PC-3 (cell line): ENCODE results near the gene AEBP2. TPM values are rescaled to one million over a fixed set of nuclear protein-coding genes. Genes with fewer than 3 reads are reported as not detected.
"Not testable (repeated sequence)": the region's sequence is repeated elsewhere in the genome, so short reads cannot be mapped to it uniquely, and the experiment has no call there.

Experiments
- ATAC-seq: fragments of 200-7000 bp; cut with Tn5 transposase; 2 replicates; pipeline ENCODE4 v1.9.1; 2020; ENCODE audit warnings: mild to moderate bottlenecking, moderate library complexity
- Bru-seq: library from RNA; stranded (reverse); fragments of 400-500 nt; gene quantifications from one replicate; lab custom pipeline; 2021; lab: Mats Ljungman, UMichigan
- BruChase-seq, 2 experiments: library from RNA; stranded (reverse); fragments of 400-500 nt; gene quantifications; one replicate each; lab custom pipeline; 2021; lab: Mats Ljungman, UMichigan
- BruUV-seq: library from RNA; stranded (reverse); fragments of 400-500 nt; replicated peaks from 2 replicates; lab custom pipeline; 2021; lab: Mats Ljungman, UMichigan
- CTCF ChIA-PET: fragments of 300-600 bp; sonication (Branson Sonifier 250); formaldehyde crosslinking; loops from one replicate; lab custom pipeline; 2022; ENCODE audit warnings: antibody characterized with exemption; lab: Charles Lee
- POLR2A ChIA-PET: fragments of 300-600 bp; sonication (Branson Sonifier 250); formaldehyde crosslinking; loops from one replicate; lab custom pipeline; 2022; ENCODE audit warnings: antibody characterized with exemption; ENCODE audit not compliant: unreplicated experiment; lab: Charles Lee
- DNase-seq: peaks from one replicate; pipeline ENCODE4 v3.0.0-alpha.2; 2015
- H2AFZ ChIP-seq: fragments of 300-600 bp; sonication (generic); 2 replicates; pipeline ENCODE4 v1.6.0; 2016; ENCODE audit warnings: antibody characterized with exemption, low read length
- H3F3A ChIP-seq: fragments of 300-600 bp; sonication (generic); one replicate; pipeline ENCODE4 v1.6.0; 2017; ENCODE audit warnings: antibody characterized with exemption, low read length, control low read depth, mild to moderate bottlenecking; ENCODE audit not compliant: unreplicated experiment
- H3K27ac ChIP-seq: fragments of 300-600 bp; sonication (generic); 2 replicates; pipeline ENCODE4 v1.5.1; 2016; ENCODE audit warnings: mild to moderate bottlenecking, low read length
- H3K27me3 ChIP-seq: fragments of 300-600 bp; sonication (generic); 2 replicates; pipeline ENCODE4 v1.6.1; 2016; ENCODE audit warnings: low read length, mixed read lengths
- H3K36me3 ChIP-seq: fragments of 300-600 bp; sonication (generic); 2 replicates; pipeline ENCODE4 v1.6.1; 2016; ENCODE audit warnings: low read depth, mixed run types, low read length, mixed read lengths
- H3K4me1 ChIP-seq: fragments of 300-600 bp; sonication (generic); 2 replicates; pipeline ENCODE4 v1.5.1; 2016; ENCODE audit warnings: low read length; ENCODE audit not compliant: insufficient read depth
- H3K4me2 ChIP-seq: fragments of 300-600 bp; sonication (generic); 2 replicates; pipeline ENCODE4 v1.6.0; 2016; ENCODE audit warnings: low read length
- H3K4me3 ChIP-seq: fragments of 300-600 bp; sonication (generic); 2 replicates; pipeline ENCODE4 v1.5.1; 2016; ENCODE audit warnings: mild to moderate bottlenecking, low read length, mixed read lengths
- H3K79me2 ChIP-seq: fragments of 300-600 bp; sonication (generic); 2 replicates; pipeline ENCODE4 v1.6.1; 2017; ENCODE audit warnings: low read length, mixed read lengths
- H3K9ac ChIP-seq: fragments of 300-600 bp; sonication (generic); 2 replicates; pipeline ENCODE4 v1.6.0; 2016; ENCODE audit warnings: mild to moderate bottlenecking, low read length
- H3K9me2 ChIP-seq: fragments of 300-600 bp; sonication (generic); replicated peaks from 2 replicates; pipeline ENCODE4 v1.6.1; 2016; ENCODE audit warnings: mixed run types, low read length, mixed read lengths
- H3K9me3 ChIP-seq: fragments of 300-600 bp; sonication (generic); 2 replicates; pipeline ENCODE4 v1.6.1; 2016; ENCODE audit warnings: low read length, mixed read lengths
- H4K20me1 ChIP-seq: fragments of 300-600 bp; sonication (generic); 2 replicates; pipeline ENCODE4 v1.6.1; 2016; ENCODE audit warnings: low read length, mixed read lengths
- EZH2 ChIP-seq: fragments of 300-600 bp; sonication (generic); IDR thresholded peaks from one replicate; pipeline ENCODE4 v1.6.1; 2017; ENCODE audit warnings: antibody characterized with exemption, mild to moderate bottlenecking, low read length; ENCODE audit not compliant: unreplicated experiment
- EZH2phosphoT487 ChIP-seq: fragments of 300-600 bp; sonication (generic); IDR thresholded peaks from 2 replicates; pipeline ENCODE4 v1.6.1; 2018; ENCODE audit warnings: mild to moderate bottlenecking, antibody characterized with exemption, low read length, borderline replicate concordance
- intact Hi-C: fragments of 100-400 bp; cut with micrococcal nuclease; formaldehyde crosslinking; loops from 2 replicates; pipeline ENCODE4 v1.9.0; 2023
- long read RNA-seq: library from polyadenylated mRNA; unstranded; transcript quantifications from one replicate; pipeline ENCODE4 v2.0.0, GENCODE V29; 2021; ENCODE audit not compliant: unreplicated experiment
- total RNA-seq: library from RNA; depleted of rRNA; stranded (reverse); fragments of >200 nt; gene quantifications from 2 replicates; pipeline ENCODE4 v1.2.3, GENCODE V29; 2014; rRNA removed
- TF ChIP-seq, protein P1 (sequence below): fragments of 300-600 bp; sonication (generic); conservative IDR thresholded peaks from 2 replicates; pipeline ENCODE4 v1.5.1; 2017; ENCODE audit warnings: antibody characterized with exemption, low read depth, mild to moderate bottlenecking, low read length

Gene AEBP2, protein sequence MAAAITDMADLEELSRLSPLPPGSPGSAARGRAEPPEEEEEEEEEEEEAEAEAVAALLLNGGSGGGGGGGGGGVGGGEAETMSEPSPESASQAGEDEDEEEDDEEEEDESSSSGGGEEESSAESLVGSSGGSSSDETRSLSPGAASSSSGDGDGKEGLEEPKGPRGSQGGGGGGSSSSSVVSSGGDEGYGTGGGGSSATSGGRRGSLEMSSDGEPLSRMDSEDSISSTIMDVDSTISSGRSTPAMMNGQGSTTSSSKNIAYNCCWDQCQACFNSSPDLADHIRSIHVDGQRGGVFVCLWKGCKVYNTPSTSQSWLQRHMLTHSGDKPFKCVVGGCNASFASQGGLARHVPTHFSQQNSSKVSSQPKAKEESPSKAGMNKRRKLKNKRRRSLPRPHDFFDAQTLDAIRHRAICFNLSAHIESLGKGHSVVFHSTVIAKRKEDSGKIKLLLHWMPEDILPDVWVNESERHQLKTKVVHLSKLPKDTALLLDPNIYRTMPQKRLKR
- total RNA-seq: 6.7 and 10.2 TPM in 2 replicates
- percentile 67 among the genes with signal in this experiment for Bru-seq, nascent RNA
- BruChase-seq, experiment 1, labeled RNA remaining after a 6-hour chase: percentile 60 among the genes with signal in this experiment
- BruChase-seq, experiment 2, labeled RNA remaining after a 2-hour chase: percentile 61 among the genes with signal in this experiment
- long read RNA-seq, full-length matches to known transcripts: 26 of 41 reads
- long read RNA-seq, partial matches to known transcripts: 0 of 41 reads
- long read RNA-seq, other reads (novel, unspliced or antisense): 15 of 41 reads

DNA sequence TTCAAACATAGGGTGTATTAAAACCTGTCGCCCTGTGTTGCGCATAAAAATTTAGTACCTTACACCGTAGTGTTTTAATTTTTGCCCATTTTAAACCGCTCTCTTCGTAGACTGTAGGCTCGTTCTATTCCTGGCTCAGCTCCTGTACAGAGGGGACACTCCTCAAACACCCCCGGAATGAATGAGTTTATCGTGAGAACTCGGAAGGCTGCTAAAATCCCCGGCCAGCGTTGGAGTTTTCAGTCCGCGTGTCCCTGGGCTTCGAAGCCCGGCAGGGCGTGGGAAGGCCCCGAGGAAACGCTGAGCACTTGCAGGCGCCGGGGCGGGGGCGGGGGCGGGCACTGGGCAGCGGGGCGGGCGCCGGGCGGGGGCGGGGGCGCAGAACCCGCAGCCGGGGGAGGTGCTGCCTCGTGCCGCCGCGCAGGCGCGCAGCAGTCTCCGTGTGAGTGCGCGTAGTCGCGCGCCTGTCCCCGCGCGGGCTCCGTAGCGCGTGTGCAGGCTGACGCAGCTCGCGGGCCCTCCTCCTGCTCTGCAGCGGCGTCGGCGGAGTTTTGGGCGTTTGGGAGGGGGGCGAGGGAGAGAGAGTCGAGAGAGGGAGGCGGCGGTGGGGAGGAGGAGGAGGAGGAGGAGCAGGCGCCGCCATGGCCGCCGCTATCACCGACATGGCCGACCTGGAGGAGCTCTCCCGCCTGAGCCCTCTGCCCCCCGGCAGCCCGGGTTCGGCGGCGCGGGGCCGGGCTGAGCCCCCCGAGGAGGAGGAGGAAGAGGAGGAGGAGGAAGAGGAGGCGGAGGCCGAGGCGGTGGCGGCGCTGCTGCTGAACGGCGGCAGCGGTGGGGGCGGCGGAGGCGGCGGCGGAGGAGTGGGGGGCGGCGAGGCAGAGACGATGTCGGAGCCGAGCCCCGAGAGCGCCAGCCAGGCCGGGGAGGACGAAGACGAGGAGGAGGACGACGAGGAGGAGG, at the start of gene AEBP2:
TSS of gene AEBP2 (plus strand) at position 434 of the 960 bp plus-strand sequence. CDS start at position 642, 208 bp downstream.
- Histone ChIP-seq H3K36me3 (no peaks in the 10 kb centered on the region), H3F3A (no peaks in the 10 kb centered on the region), H3K4me2 (peak within 1 kb of the TSS; percentile 87), H4K20me1 (peaks cover 20% of the 10 kb centered on the region), H3K27me3 (no peaks in the 10 kb centered on the region), H3K4me3 (peak within 1 kb of the TSS; percentile 96), H3K79me2 (peaks cover 47% of the 10 kb centered on the region), H3K9me3 (no peaks in the 10 kb centered on the region), H3K4me1 (0 out of 2 replicates have a peak, but pooled peaks cover 6% of the 10 kb centered on the region), H2AFZ (peak within 1 kb of the TSS; percentile 84), H3K27ac (no peak within 1 kb of the TSS), H3K9me2 (no peaks in the 10 kb centered on the region), H3K9ac (peak within 1 kb of the TSS; percentile 90)
- intact Hi-C loops: no loop called here
- CTCF ChIA-PET: no interaction called here
- no TSS peak for BruUV-seq
- POLR2A ChIA-PET: no interaction called here
- peak; percentile 87 for DNase-seq
- TF ChIP-seq EZH2: no peak
- TF ChIP-seq, protein P1, sequence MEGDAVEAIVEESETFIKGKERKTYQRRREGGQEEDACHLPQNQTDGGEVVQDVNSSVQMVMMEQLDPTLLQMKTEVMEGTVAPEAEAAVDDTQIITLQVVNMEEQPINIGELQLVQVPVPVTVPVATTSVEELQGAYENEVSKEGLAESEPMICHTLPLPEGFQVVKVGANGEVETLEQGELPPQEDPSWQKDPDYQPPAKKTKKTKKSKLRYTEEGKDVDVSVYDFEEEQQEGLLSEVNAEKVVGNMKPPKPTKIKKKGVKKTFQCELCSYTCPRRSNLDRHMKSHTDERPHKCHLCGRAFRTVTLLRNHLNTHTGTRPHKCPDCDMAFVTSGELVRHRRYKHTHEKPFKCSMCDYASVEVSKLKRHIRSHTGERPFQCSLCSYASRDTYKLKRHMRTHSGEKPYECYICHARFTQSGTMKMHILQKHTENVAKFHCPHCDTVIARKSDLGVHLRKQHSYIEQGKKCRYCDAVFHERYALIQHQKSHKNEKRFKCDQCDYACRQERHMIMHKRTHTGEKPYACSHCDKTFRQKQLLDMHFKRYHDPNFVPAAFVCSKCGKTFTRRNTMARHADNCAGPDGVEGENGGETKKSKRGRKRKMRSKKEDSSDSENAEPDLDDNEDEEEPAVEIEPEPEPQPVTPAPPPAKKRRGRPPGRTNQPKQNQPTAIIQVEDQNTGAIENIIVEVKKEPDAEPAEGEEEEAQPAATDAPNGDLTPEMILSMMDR: no peak
- TF ChIP-seq EZH2phosphoT487: peak; percentile 67
- ATAC-seq: peak; percentile 90

DNA sequence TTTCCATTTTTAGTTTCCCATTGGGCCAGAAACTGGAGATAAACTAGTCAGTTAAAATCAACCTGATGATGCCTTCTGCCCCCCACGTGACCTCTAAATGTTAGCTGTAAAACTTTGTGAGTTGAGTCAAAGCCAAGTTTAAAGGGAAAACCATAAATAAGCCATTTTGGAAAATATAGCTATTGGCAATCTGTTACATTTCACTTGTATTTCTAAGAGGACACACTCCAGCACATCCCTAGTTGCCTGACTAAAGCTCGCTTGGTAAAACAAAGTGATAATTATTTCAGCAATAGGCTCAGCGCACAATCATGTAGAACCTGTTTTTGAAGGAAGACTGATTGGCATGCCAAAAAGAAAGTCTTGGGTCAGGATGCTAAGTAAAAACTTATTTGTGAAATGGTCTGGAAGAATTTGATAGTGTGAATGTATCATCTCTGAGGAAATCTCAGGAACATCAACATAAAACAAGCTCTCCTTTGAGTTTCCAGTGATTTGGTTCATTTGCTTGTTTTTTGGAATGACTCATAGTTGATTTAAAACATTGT, 49.2 kb upstream of the AEBP2 start:
- Histone ChIP-seq H2AFZ (no peak overlapping the region), H3F3A (no peaks in the 10 kb centered on the region), H3K27me3 (no peaks in the 10 kb centered on the region), H3K9ac (no peak overlapping the region), H4K20me1 (no peaks in the 10 kb centered on the region), H3K36me3 (no peaks in the 10 kb centered on the region), H3K4me1 (peaks cover 7% of the 10 kb centered on the region; the same call in 1 of the 2 replicates), H3K9me3 (no peaks in the 10 kb centered on the region), H3K27ac (no peak overlapping the region), H3K9me2 (no peaks in the 10 kb centered on the region), H3K79me2 (no peaks in the 10 kb centered on the region), H3K4me2 (no peak overlapping the region), H3K4me3 (no peak overlapping the region)
- no TSS peak for BruUV-seq
- ChIA-PET POLR2A (no interaction called here), CTCF (no interaction called here)
- ATAC-seq (peak; percentile 68), DNase-seq (peak; percentile 26)
- intact Hi-C loops: no loop called here
- no peak for TF ChIP-seq EZH2phosphoT487
- TF ChIP-seq, protein P1: no peak
- no peak for TF ChIP-seq EZH2

DNA sequence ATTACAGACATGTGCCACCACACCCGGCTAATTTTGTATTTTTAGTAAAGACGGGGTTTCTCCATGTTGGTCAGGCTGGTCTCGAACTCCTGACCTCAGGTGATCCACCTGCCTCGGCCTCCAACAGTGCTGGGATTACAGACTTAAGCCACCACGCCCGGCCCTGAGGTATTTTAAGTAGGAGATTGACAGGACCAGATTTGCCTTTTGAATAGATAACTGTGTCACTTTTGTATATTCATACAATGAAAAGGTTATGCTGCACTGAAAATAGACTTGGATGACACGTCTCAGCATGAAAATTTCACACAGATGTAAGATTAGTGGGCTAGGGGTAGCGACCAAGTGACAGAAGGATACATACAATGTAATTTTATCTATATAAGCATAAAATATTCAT, 46.6 kb upstream of the AEBP2 start:
- H3K4me2 ChIP-seq, H3K4me3 ChIP-seq, CTCF ChIA-PET, DNase-seq, H3K9ac ChIP-seq, H3K79me2 ChIP-seq, intact Hi-C loops, H3K9me2 ChIP-seq, ATAC-seq, H3K27ac ChIP-seq, H3K9me3 ChIP-seq, H3F3A ChIP-seq, POLR2A ChIA-PET, H3K36me3 ChIP-seq, H2AFZ ChIP-seq, H3K4me1 ChIP-seq, H3K27me3 ChIP-seq, H4K20me1 ChIP-seq, BruUV-seq: not testable (repeated sequence)
